ENCODE data around the gene CEP192. TPM values are rescaled to one million over a fixed set of nuclear protein-coding genes. Genes with fewer than 3 reads are reported as not detected.
A peak's percentile ranks its signal among the peaks of the same experiment; 100 is the strongest.

The CEP192 gene, protein sequence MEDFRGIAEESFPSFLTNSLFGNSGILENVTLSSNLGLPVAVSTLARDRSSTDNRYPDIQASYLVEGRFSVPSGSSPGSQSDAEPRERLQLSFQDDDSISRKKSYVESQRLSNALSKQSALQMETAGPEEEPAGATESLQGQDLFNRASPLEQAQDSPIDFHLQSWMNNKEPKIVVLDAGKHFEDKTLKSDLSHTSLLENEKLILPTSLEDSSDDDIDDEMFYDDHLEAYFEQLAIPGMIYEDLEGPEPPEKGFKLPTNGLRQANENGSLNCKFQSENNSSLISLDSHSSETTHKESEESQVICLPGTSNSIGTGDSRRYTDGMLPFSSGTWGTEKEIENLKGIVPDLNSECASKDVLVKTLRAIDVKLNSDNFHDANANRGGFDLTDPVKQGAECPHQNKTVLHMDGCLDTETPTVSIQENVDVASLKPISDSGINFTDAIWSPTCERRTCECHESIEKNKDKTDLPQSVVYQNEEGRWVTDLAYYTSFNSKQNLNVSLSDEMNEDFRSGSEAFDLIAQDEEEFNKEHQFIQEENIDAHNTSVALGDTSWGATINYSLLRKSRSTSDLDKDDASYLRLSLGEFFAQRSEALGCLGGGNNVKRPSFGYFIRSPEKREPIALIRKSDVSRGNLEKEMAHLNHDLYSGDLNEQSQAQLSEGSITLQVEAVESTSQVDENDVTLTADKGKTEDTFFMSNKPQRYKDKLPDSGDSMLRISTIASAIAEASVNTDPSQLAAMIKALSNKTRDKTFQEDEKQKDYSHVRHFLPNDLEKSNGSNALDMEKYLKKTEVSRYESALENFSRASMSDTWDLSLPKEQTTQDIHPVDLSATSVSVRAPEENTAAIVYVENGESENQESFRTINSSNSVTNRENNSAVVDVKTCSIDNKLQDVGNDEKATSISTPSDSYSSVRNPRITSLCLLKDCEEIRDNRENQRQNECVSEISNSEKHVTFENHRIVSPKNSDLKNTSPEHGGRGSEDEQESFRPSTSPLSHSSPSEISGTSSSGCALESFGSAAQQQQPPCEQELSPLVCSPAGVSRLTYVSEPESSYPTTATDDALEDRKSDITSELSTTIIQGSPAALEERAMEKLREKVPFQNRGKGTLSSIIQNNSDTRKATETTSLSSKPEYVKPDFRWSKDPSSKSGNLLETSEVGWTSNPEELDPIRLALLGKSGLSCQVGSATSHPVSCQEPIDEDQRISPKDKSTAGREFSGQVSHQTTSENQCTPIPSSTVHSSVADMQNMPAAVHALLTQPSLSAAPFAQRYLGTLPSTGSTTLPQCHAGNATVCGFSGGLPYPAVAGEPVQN (N-terminal part only)
- total RNA-seq = 10 to 100 TPM; 21.4 to 31.4 TPM
- polyA plus RNA-seq = 10 to 100 TPM; 12.7 to 13.0 TPM
- long read RNA-seq, donor 1, partial matches to known transcripts = 2 of 4 reads
- long read RNA-seq, donor 1, other reads (novel, unspliced or antisense) = 2 of 4 reads
- long read RNA-seq, donor 2, partial matches to known transcripts = 1 of 5 reads
- long read RNA-seq, donor 2, other reads (novel, unspliced or antisense) = 4 of 5 reads

DNA sequence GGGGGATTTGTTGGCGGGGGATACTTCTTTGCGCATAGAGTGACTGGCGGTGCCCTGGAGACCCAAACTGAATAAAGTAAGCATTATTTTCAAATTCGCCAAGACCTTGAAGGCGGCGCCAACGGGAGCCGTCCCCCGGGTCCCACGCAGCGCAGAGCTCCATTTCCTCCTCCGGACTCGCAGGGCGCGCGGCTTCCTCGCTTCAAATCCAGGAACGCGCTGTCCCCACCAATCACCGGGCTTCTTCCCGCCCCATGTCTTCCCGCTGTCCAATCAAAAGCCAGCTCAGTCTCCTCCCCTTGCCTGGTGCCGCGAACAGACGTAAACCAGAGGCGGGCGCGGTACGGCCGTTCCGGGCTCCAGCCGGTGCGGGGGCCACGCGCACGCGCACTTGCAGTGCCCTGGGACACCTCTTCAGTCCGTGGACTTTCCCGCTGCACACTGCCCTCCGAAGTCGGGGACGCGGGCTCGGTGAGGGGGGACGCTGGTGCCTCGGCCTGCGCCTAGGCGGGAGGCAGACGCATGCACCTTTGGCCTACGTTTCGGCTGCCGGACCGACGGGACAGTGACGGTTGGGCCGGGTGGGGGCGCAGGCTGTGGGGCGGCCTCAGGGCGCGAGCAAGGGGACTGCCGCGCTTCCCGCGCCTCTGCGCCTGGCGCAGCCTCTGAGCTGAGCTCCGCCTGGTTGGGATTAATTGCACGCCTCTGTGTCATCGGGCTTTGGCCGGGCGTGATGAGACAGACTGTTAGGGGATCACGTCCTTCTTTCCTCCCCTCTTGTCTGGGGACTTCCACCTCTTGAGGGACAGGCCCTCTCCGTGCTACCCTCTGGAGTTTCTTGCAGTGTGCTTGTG is at the start of gene CEP192:
Gene CEP192 (plus strand): TSS at position 396 of the 854 bp plus-strand sequence. CDS start 8,063 bp downstream, outside the sequence.
- intact Hi-C loops (cut with DNase I) = loop anchor here (5.0 to 10.0 kb wide), 2 partner anchors 39 to 46 kb away; partner anchors contain the start of gene SEH1L (in 1 of the 2)
- WGBS, 2 donors = 0 to 1% methylated on average over 70 to 73 of the region's 73 CpGs
- ATAC-seq (ENCODE audit: low FRiP score) = peak; percentile 100
- DNase-seq = peak; percentile 98
- peak within 1 kb of the TSS; percentile 60 to 63 for H3K4me3 ChIP-seq (ENCODE audit: low read length in 2 of 2)
- H3K27ac ChIP-seq (ENCODE audit: low read depth in 1 of 2, low read length in 2 of 2) = peak within 1 kb of the TSS; percentile 17 to 22
- H3K4me1 ChIP-seq (ENCODE audit: control insufficient read depth in 1 of 2, insufficient read depth in 2 of 2, low read length in 2 of 2) = no peaks in the 10 kb centered on the region
- no peaks in the 10 kb centered on the region for H3K27me3 ChIP-seq (ENCODE audit: control insufficient read depth in 1 of 2, insufficient read depth in 2 of 2, low read length in 1 of 2)
- no peaks in the 10 kb centered on the region for H3K9me3 ChIP-seq (ENCODE audit: control insufficient read depth, low read length)
- no peaks in the 10 kb centered on the region for H3K36me3 ChIP-seq (ENCODE audit: control insufficient read depth in 1 of 2, insufficient read depth in 2 of 2, low read length in 1 of 2)

DNA sequence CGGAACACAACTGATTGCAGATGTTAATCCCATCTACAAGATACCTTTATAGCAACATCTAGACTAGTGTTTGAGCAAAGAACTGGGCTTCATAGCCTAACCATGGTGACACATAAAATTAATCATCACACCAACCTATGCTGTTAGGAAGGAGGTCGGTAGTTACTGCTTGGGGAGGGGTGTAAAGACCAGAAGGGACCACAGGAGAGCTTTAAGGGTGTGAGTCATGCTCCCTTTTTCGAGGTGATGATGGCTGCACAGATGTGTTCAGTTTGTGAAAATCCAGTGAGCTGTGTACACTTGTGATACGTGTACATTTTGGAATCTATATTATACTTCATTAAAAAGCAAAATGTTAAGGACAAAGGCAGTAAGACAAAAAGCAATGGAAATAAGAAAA is 47.9 kb upstream of the CEP192 start:
- H3K27ac ChIP-seq (ENCODE audit: low read depth in 1 of 2, low read length in 2 of 2) = no peak overlapping the region
- no peak for DNase-seq

DNA sequence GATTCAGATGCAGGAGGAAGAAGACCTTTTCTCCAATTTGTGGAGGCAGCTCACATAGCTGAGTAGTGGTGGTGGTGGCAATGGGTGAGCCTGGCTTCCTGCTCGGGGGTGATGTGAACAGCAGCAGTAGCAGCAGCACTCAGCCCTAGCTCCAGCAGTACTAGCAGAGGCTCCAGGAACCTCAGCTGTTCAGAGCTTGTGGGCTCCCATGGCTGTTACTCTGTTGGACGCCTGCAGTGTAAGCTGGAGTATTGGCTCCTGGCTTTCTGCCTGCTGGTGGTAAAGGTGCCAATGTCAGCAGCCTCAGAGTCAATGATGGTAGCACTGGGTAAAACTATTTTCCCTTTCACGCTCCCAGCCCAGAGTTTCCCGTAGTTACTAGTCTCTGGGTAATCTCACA is 46.5 kb upstream of the CEP192 start:
- DNase-seq (peak; percentile 87 to 88), ATAC-seq (ENCODE audit: low FRiP score) (no peak)
- 2 to 5% methylated on average over 4 of the region's 4 CpGs for WGBS, 2 donors
- H3K9me3 ChIP-seq (ENCODE audit: control insufficient read depth, low read length) = no peaks in the 10 kb centered on the region
- peaks cover 0 to 2% of the 10 kb centered on the region in 2 donors for H3K4me1 ChIP-seq (ENCODE audit: control insufficient read depth in 1 of 2, insufficient read depth in 2 of 2, low read length in 2 of 2)
- H3K4me3 ChIP-seq (ENCODE audit: low read length in 2 of 2) = no peak overlapping the region
- peak overlapping the region in 1 of 2 donors; percentile 89 for H3K27ac ChIP-seq (ENCODE audit: low read depth in 1 of 2, low read length in 2 of 2)
- H3K27me3 ChIP-seq (ENCODE audit: control insufficient read depth in 1 of 2, insufficient read depth in 2 of 2, low read length in 1 of 2) = no peaks in the 10 kb centered on the region
- H3K36me3 ChIP-seq (ENCODE audit: control insufficient read depth in 1 of 2, insufficient read depth in 2 of 2, low read length in 1 of 2) = no peaks in the 10 kb centered on the region
- intact Hi-C loops (cut with DNase I) = loop anchor here (10.0 kb wide), 3 partner anchors 50 to 670 kb away; partner anchors contain the start of genes AFG3L2 (in 1 of the 2) and CEP192 (in 1 of the 2)

More for the DNA sequence above, 47.9 kb upstream of the CEP192 start:
- intact Hi-C loops (cut with DNase I) = loop anchor here (10.0 kb wide), 3 partner anchors 52 to 668 kb away; partner anchors contain the start of genes AFG3L2 (in 1 of the 2) and CEP192 (in 1 of the 2)
- ATAC-seq (ENCODE audit: low FRiP score) = no peak
- 84 to 89% methylated on average over 4 of the region's 4 CpGs for WGBS, 2 donors
- H3K4me3 ChIP-seq (ENCODE audit: low read length in 2 of 2) = no peak overlapping the region
- peaks cover 0 to 2% of the 10 kb centered on the region in 2 donors for H3K4me1 ChIP-seq (ENCODE audit: control insufficient read depth in 1 of 2, insufficient read depth in 2 of 2, low read length in 2 of 2)
- H3K36me3 ChIP-seq (ENCODE audit: control insufficient read depth in 1 of 2, insufficient read depth in 2 of 2, low read length in 1 of 2) = no peaks in the 10 kb centered on the region
- H3K9me3 ChIP-seq (ENCODE audit: control insufficient read depth, low read length) = no peaks in the 10 kb centered on the region
- H3K27me3 ChIP-seq (ENCODE audit: control insufficient read depth in 1 of 2, insufficient read depth in 2 of 2, low read length in 1 of 2) = no peaks in the 10 kb centered on the region

DNA sequence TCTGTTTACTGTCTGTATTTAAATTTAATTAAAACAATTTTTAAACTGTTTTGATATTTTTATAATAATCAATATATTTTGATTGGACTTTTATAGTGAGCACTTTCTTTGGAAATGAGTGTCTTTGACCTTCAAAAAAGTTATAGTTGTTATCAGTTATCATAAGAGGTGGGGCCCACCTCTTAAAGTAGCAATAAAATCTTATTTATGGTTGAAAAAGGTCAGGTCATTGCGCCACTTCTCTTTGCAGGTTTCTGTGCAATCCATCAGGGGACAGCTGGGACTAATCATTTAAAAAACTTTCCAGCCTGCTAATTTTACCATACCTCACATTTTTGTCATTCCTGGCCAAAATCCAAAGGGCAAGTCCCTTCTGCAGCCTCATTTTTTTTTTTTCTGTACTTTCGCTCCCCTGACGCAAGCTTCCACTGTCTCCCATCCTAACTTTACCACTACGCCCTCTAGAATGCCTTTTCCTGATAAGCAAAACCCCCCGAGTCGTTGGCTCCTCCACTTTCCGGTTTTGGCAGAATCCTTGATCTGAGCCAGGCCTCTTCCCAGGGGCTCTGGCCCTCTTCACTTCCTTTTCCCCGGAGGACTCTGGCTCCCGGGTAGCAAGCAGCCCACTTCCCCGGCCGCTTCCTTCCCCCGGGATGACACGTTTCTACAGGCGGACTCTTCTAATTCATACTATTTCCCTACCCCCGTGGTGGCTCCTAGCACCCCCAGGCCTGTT is 44.4 kb upstream of the CEP192 start:
- peak; percentile 71 to 79 for DNase-seq

DNA sequence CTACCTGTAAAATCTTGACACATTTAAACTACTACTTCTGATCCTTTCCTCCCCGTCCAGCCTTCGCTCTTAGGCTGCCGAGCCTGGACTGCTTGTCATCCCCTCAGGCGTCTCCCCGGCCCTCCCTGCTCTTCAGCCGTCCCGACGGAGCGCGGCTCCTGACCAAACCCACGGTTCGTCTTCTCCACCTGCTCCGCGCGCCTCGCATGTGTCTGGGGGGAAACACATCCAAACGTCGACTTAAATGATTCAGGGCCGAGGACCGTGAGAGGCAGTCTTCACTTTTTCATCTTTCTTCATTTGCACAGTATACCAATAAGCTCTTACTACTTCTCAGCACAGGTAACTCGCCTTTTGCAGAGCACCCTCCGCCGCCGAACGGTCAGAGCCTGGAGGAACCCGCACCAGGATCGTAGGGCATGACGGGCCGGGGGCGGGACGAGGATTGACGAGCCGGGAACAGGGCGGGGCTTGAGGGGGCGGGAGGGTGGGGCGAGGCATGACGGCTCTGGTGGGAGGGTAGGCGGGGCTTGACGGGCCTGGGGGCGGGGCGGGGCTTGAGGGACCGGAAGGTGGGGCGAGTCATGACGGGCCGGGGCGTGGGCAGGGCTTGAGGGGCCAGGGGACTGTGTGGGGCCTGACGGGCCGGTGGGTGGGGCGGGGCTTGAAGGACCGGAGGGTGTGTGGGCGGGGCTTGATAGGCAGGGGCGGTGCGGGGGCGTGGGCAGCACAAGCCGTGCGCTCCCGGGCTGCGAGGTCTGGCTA is 43.7 kb upstream of the CEP192 start, which contains the start of gene SEH1L:
Gene SEH1L (plus strand): TSS at position 727 of the 765 bp plus-strand sequence. CDS start 111 bp downstream, outside the sequence.
- Histone ChIP-seq H3K36me3 (ENCODE audit: control insufficient read depth in 1 of 2, insufficient read depth in 2 of 2, low read length in 1 of 2) (no peaks in the 10 kb centered on the region), H3K4me1 (ENCODE audit: control insufficient read depth in 1 of 2, insufficient read depth in 2 of 2, low read length in 2 of 2) (peaks cover 0 to 2% of the 10 kb centered on the region in 2 donors), H3K9me3 (ENCODE audit: control insufficient read depth, low read length) (no peaks in the 10 kb centered on the region), H3K4me3 (ENCODE audit: low read length in 2 of 2) (peak within 1 kb of the TSS; percentile 10 to 47), H3K27me3 (ENCODE audit: control insufficient read depth in 1 of 2, insufficient read depth in 2 of 2, low read length in 1 of 2) (no peaks in the 10 kb centered on the region), H3K27ac (ENCODE audit: low read depth in 1 of 2, low read length in 2 of 2) (peak within 1 kb of the TSS; percentile 85 to 91)
- intact Hi-C loops (cut with DNase I) = loop anchor here (10.0 kb wide), 3 partner anchors 47 to 673 kb away; partner anchors contain the start of genes AFG3L2 (in 1 of the 2) and CEP192 (in 1 of the 2)
- peak; percentile 99 for ATAC-seq (ENCODE audit: low FRiP score)
- DNase-seq = peak; percentile 100
- WGBS, 2 donors = 0 to 1% methylated on average over 46 to 58 of the region's 58 CpGs

More for the DNA sequence above, 44.4 kb upstream of the CEP192 start:
- WGBS, 2 donors = 5 to 6% methylated on average over 15 of the region's 15 CpGs
- Histone ChIP-seq H3K27ac (ENCODE audit: low read depth in 1 of 2, low read length in 2 of 2) (peak overlapping the region; percentile 85 to 91), H3K36me3 (ENCODE audit: control insufficient read depth in 1 of 2, insufficient read depth in 2 of 2, low read length in 1 of 2) (no peaks in the 10 kb centered on the region), H3K4me1 (ENCODE audit: control insufficient read depth in 1 of 2, insufficient read depth in 2 of 2, low read length in 2 of 2) (peaks cover 0 to 2% of the 10 kb centered on the region in 2 donors), H3K27me3 (ENCODE audit: control insufficient read depth in 1 of 2, insufficient read depth in 2 of 2, low read length in 1 of 2) (no peaks in the 10 kb centered on the region), H3K9me3 (ENCODE audit: control insufficient read depth, low read length) (no peaks in the 10 kb centered on the region), H3K4me3 (ENCODE audit: low read length in 2 of 2) (peak overlapping the region; percentile 3 to 43)
- no peak for ATAC-seq (ENCODE audit: low FRiP score)
- intact Hi-C loops (cut with DNase I) = loop anchor here (10.0 kb wide), 3 partner anchors 48 to 672 kb away; partner anchors contain the start of genes AFG3L2 (in 1 of the 2) and CEP192 (in 1 of the 2)

DNA sequence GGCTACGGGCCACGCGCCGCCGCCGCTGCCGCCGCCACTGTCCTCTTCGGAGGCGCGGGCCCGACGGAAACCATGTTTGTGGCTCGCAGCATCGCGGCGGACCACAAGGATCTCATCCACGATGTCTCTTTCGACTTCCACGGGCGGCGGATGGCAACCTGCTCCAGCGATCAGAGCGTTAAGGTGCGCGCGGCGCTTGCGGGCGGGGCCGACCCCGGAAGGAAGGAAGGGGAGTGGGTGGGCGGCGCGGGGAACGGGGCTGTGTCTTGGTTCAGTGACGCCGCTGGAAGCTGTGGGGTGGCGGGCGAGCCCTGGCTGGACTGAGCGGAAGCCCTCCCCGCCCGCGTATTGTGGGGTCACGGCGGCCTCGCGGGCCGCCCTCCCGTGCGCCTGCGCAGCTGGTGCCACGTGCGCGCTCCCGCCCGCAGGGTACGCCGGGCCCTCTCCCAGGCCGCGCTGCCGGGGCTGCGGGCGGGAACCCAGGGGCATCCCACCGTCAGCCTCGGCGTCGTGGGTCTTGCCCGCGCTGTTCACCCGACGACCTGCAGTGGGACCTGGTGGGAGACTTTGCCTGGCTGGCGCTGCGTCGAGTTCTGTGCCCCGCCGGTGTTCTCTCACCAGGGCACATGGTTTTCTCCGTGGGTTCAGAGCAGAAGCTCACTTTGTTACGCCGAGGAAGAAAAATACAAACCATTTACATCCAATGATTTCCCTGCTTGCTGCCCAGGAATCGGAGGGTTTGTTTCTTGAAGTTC is 42.9 kb upstream of the CEP192 start:
- peak; percentile 94 for ATAC-seq (ENCODE audit: low FRiP score)
- peak; percentile 98 for DNase-seq
- Histone ChIP-seq H3K4me3 (ENCODE audit: low read length in 2 of 2) (peak overlapping the region; percentile 10 to 47), H3K27me3 (ENCODE audit: control insufficient read depth in 1 of 2, insufficient read depth in 2 of 2, low read length in 1 of 2) (no peaks in the 10 kb centered on the region), H3K9me3 (ENCODE audit: control insufficient read depth, low read length) (no peaks in the 10 kb centered on the region), H3K36me3 (ENCODE audit: control insufficient read depth in 1 of 2, insufficient read depth in 2 of 2, low read length in 1 of 2) (no peaks in the 10 kb centered on the region), H3K4me1 (ENCODE audit: control insufficient read depth in 1 of 2, insufficient read depth in 2 of 2, low read length in 2 of 2) (peaks cover 0 to 2% of the 10 kb centered on the region in 2 donors), H3K27ac (ENCODE audit: low read depth in 1 of 2, low read length in 2 of 2) (peak overlapping the region; percentile 45 to 57)
- intact Hi-C loops (cut with DNase I) = loop anchor here (10.0 kb wide), 3 partner anchors 47 to 673 kb away; partner anchors contain the start of genes AFG3L2 (in 1 of the 2) and CEP192 (in 1 of the 2)
- WGBS, 2 donors = 1% methylated on average over 69 to 81 of the region's 81 CpGs
